Colonic mucosa (tissue), 4 donors: ENCODE data around the gene SIAH2. TPM values are rescaled to one million over a fixed set of nuclear protein-coding genes. Genes with fewer than 3 reads are reported as not detected.

Experiments used
- DNase-seq: peaks from one replicate; pipeline ENCODE4 v3.0.0-alpha.2; 2020
- H3K27ac ChIP-seq: fragments of 200-600 bp; one replicate; pipeline ENCODE4 v1.8.0; 2021
- H3K27me3 ChIP-seq: fragments of 200-600 bp; one replicate; pipeline ENCODE4 v1.8.0; 2021
- H3K36me3 ChIP-seq: fragments of 200-600 bp; one replicate; pipeline ENCODE4 v1.8.0; 2021
- H3K4me1 ChIP-seq: fragments of 200-600 bp; one replicate; pipeline ENCODE4 v1.8.0; 2021; ENCODE audit warnings: mild to moderate bottlenecking
- H3K4me3 ChIP-seq: fragments of 200-600 bp; one replicate; pipeline ENCODE4 v1.8.0; 2021
- H3K9ac ChIP-seq, 2 donors: one replicate each; pipeline ENCODE4 v1.7.0; 2013; ENCODE audit warnings: control low read depth in 2 of 2, low read depth in 2 of 2, low read length in 2 of 2
- H3K9me3 ChIP-seq: fragments of 200-600 bp; one replicate; pipeline ENCODE4 v1.8.0; 2021
- CTCF ChIP-seq: fragments of 200-600 bp; IDR thresholded peaks from one replicate; pipeline ENCODE4 v1.8.0; 2022; ENCODE audit warnings: antibody characterized with exemption, mild to moderate bottlenecking
- intact Hi-C: fragments of 100-400 bp; cut with DNase I; formaldehyde crosslinking; loops from one replicate; pipeline ENCODE4 v1.14.1; 2022
- total RNA-seq, 2 donors: library from RNA; stranded (reverse); fragmentation: NEBNext Ultra II Directional in 1 of 2; extraction: Animal tissue kit (Norgen Biotek cat#: 25700) in 1 of 2; gene quantifications; one replicate each; pipeline ENCODE4 v1.2.1, GENCODE V29; 2021
- donor health status: healthy.
- donor health status: DM: no; HTN: no; CAD: no.
- donor health status: DM: no; HTN: no; CAD: no.

SIAH2 gene
- total RNA-seq, 2 donors from 2014 or later: 27.9 to 33.8 TPM

- Histone ChIP-seq H3K4me3 (no peak overlapping the region), H3K9me3 (no peaks in the 10 kb centered on the region), H3K9ac (no peak overlapping the region), H3K27me3 (no peaks in the 10 kb centered on the region), H3K27ac (no peak overlapping the region), H3K4me1 (no peaks in the 10 kb centered on the region), H3K36me3 (no peaks in the 10 kb centered on the region)
- intact Hi-C loops: no loop called here
- DNase-seq: no peak
- TF ChIP-seq CTCF: no peak
Measured at GRCh38 chr3:150773616-150774192, 10.7 kb upstream of the SIAH2 start.

GRCh38 chr3:150771600-150771999, 8.6 kb upstream of the SIAH2 start:
- Histone ChIP-seq H3K9ac (no peak overlapping the region), H3K9me3 (no peaks in the 10 kb centered on the region), H3K4me1 (no peaks in the 10 kb centered on the region), H3K27me3 (no peaks in the 10 kb centered on the region), H3K27ac (no peak overlapping the region), H3K4me3 (no peak overlapping the region), H3K36me3 (no peaks in the 10 kb centered on the region)
- TF ChIP-seq CTCF: no peak
- DNase-seq: no peak
- intact Hi-C loops: no loop called here

- intact Hi-C loops: no loop called here
- no peak overlapping the region for H3K4me3 ChIP-seq
- no peak for DNase-seq
- no peak overlapping the region for H3K9ac ChIP-seq
- no peaks in the 10 kb centered on the region for H3K9me3 ChIP-seq
- no peak for TF ChIP-seq CTCF
- H3K27ac ChIP-seq: no peak overlapping the region
- H3K36me3 ChIP-seq: no peaks in the 10 kb centered on the region
- no peaks in the 10 kb centered on the region for H3K4me1 ChIP-seq
- H3K27me3 ChIP-seq: no peaks in the 10 kb centered on the region
Measured at GRCh38 chr3:150770681-150771080, 7.7 kb upstream of the SIAH2 start.

GRCh38 chr3:150766742-150767141, 3.8 kb upstream of the SIAH2 start:
- TF ChIP-seq CTCF: no peak
- Histone ChIP-seq H3K9ac (no peak overlapping the region), H3K4me1 (no peaks in the 10 kb centered on the region), H3K4me3 (no peak overlapping the region), H3K9me3 (no peaks in the 10 kb centered on the region), H3K27ac (no peak overlapping the region), H3K27me3 (no peaks in the 10 kb centered on the region), H3K36me3 (no peaks in the 10 kb centered on the region)
- intact Hi-C loops: no loop called here
- no peak for DNase-seq

GRCh38 chr3:150765949-150766720, 3.2 kb upstream of the SIAH2 start:
- Histone ChIP-seq H3K9me3 (no peaks in the 10 kb centered on the region), H3K9ac (no peak overlapping the region), H3K4me3 (no peak overlapping the region), H3K27me3 (no peaks in the 10 kb centered on the region), H3K27ac (no peak overlapping the region), H3K36me3 (no peaks in the 10 kb centered on the region), H3K4me1 (no peaks in the 10 kb centered on the region)
- intact Hi-C loops: no loop called here
- no peak for DNase-seq
- no peak for TF ChIP-seq CTCF
